SKM-1 (cell line): ENCODE results near the gene PCCA.
"Not testable (repeated sequence)": the region's sequence is repeated elsewhere in the genome, so short reads cannot be mapped to it uniquely, and the experiment has no call there.

Experiments
- DNase-seq: peaks from one replicate; lab custom pipeline; 2025; ENCODE audit not compliant: unreplicated experiment; lab: John Stamatoyannopoulos, UW

PCCA gene, protein sequence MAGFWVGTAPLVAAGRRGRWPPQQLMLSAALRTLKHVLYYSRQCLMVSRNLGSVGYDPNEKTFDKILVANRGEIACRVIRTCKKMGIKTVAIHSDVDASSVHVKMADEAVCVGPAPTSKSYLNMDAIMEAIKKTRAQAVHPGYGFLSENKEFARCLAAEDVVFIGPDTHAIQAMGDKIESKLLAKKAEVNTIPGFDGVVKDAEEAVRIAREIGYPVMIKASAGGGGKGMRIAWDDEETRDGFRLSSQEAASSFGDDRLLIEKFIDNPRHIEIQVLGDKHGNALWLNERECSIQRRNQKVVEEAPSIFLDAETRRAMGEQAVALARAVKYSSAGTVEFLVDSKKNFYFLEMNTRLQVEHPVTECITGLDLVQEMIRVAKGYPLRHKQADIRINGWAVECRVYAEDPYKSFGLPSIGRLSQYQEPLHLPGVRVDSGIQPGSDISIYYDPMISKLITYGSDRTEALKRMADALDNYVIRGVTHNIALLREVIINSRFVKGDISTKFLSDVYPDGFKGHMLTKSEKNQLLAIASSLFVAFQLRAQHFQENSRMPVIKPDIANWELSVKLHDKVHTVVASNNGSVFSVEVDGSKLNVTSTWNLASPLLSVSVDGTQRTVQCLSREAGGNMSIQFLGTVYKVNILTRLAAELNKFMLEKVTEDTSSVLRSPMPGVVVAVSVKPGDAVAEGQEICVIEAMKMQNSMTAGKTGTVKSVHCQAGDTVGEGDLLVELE

DNA sequence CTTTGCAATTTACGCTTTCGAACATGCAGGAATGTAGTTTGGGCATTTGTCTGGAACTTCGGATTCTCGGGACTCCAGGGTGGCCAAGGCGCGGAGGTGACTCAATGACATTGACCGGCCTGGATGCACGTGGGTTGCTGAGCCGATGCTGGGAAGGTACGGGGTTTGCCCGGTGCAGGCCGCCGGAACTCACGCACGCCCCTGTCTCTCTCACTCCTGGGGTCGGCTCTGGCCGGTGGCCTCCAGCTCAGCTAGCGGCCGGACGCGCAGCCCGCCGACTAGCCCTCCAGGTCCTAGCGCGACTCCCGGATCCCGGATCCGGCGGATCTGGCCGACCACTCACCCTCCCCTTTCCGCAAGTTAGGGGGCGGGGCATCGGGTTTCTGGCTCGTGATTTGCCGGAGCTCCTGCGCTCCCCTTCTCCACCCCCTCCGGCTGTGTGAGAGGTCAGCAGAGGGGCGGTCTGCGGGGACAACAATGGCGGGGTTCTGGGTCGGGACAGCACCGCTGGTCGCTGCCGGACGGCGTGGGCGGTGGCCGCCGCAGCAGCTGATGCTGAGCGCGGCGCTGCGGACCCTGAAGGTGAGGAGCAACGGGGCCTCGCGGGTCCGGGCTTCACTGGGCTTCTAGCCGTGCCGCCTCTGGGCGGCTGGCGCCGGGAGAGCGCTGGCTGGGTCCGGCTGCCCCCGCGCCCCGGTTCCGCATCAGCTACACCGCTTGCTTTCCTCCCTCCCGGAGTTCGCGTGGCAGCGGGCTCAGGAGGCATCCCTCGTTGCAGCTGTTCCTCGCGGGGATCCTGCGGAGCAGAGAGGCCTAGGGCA lies at the start of gene PCCA:
Gene PCCA (plus strand): TSS at position 450 of the 821 bp plus-strand sequence. CDS start 28 bp downstream, at position 478.
- peak; percentile 73 for DNase-seq

DNA sequence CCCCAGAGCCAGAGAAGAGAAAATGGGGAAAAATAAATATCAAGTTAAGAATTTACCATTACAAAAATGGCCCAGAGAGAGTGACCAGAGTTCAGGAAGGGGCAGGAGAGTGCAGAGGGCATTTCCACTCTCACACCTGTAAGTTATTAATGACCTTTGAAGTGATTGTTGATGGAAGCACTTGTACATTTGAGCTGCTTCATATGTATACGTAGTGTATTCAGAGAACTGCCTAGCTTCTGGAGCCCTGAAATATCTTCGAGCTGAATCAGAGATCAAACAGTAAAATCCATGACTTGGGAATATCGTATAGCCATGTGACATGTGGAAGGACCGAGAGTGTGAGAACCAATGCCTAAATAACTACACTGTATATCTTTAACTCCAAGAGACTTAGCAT lies 49.2 kb upstream of the PCCA start:
- no peak for DNase-seq

DNA sequence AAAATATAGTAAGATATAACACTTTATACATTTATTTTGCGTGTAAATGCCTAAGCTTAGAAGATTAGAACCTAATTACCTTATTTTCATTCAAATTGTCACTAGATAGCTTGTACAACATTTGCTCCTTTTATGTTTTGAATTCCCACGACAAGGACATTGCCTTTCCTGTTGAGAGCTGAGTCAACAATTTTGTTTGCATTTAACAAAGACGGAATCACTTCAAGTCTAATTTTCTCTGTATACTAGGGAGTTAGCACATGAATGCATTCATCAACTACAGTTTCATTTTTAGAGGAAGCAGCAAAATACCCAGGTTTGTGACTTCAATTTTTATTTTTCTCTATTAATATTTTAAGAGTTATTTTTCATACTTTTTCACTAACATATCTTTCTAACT lies 48.7 kb upstream of the PCCA start:
- DNase-seq: no peak

DNA sequence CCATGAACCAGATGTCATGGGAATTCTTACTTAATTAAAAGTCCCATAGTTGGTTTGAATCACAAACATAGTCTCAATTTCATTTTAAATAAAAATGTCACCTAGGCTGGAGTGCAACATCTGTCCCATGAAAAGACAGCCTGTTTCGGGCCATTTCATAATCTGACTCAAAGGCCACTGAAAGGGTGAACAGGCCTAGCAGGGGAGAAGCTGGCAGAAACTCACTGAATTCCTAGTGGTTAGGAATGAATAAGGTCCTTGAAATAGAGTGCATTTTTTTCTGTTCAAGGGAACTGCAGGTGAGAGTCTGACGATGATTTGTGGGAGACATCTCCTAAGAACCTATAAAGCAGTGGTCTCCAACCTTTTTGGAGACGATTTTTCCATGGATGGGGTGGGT lies 44.0 kb upstream of the PCCA start:
- DNase-seq: no peak

DNA sequence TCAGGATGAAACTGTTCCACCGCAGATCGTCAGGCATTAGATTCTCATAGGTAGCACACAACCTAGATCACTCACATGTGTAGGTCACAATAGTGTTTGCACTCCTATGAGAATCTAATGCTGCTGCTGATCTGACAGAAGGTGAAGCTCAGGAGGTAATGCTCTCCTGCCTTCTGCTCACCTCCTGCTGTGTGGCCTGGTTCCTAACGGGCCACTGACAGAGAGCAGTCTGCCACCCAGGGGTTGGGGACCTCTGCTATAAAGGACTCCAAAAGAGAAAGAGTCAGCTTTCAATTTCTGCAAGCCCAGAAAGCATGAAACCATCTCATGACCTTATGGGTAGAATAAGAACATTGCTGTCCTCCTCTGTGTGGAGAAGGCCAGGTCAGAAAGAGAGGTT lies 43.5 kb upstream of the PCCA start:
- no peak for DNase-seq

DNA sequence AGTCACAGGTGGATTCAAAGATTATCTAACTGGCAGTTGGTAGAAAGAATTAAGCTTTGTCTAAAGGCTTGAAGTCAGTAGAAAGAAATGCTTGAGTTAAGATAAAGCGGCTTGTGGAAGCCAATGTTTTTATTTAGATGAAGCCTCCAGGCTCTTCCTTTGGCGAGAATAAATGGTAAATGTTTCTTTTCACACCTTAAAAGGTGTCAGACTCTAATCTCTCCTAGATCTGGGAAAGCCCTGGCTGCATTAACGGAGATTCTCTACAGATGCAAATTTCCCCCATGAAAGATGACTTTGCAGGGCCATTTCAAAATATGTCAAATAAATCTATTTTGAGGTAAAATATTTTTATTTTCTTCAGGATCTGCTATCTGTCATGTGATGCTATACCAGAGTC lies 37.8 kb upstream of the PCCA start:
- DNase-seq: no peak

DNA sequence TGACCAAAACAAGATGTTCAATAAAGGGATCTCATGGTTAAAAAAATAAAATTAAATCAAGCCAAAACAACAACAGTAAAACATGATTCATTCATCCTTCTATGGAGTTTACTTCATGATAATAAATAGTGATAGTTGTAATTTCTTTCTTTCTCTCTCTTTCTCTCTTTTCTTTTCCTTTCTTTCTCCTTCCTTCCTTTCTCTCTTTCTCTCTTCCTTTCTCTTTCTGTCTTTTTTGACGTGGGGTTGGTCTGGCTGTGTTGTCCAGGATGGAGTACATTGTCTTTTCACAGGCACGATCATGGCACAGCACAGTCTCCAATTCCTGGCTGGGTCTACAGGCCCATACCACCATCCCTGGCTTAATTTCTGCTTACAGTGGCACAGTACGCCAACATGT lies 29.1 kb upstream of the PCCA start:
- no peak for DNase-seq

DNA sequence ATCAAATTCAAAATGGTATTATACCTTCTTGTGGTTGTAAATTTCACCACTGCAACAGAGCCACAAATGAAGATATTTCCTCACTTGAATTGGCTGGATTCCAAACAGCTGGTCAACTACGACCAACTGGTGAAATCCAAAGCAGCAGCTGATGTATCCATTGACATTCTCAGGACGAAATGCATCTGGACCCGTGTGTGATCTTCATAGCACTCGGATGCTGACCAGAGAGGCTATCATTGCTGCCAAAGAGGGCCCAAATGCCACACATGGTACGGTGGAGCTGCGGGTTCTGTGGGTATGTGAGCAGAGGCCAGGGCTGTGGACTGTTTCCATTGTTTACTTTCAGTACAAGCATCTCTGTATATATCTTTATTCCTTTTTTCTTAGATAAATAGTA lies 25.6 kb upstream of the PCCA start:
- no peak for DNase-seq

DNA sequence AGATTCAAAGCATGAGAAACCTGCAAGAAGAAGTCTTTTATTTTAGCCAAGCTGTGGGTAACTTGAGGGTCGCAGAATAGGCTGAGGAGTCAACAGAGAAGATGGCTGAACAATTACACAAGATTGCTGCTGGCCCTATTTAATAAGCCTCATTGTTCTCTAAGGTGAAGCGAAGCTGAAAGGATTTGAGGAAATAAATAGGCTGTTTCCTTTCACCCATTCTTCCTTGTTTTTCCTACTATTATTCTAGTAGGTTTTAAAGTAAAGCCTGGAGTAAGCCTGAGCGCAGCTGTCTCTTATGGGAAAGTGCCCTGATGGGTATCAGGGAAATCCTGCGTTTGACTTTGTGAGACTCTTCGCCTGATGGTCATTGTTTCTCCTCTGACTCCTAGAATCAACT lies 25.0 kb upstream of the PCCA start:
- no peak for DNase-seq

DNA sequence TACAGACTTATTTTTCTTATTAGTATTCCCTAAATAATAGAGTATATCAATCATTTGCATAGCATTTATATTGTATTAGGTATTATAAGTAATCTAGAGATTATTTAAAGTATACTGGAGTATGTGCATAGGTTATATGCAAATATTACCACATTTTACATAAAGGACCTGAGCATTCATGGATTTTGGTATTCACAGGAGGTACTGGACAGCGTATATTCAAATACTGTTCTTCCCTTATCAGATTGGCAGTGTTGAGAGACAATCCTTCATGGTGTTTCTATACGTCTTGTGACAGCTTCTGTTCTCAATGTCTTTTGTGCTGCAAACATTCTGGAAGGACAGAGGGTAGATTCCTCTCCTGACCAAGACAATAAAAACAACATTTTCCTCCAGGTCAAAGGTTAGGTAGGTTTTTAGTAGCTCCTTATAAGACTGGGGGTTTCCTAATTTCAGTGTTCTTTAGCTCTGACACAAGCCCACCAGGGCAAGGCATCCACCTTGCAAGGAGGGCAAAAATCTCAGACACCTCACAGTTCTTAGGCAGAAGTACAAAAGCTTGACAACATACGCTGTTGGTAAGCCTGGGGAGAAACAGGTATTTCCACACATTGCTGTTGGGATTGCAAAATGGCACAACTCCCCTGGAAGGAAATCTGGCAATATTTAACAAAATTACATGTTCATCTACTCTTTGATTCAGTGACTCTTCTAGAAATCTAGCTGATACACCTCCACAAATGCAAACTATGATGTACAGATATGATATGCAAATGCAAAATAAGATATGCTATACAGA lies 20.6 kb upstream of the PCCA start:
- DNase-seq: no peak

DNA sequence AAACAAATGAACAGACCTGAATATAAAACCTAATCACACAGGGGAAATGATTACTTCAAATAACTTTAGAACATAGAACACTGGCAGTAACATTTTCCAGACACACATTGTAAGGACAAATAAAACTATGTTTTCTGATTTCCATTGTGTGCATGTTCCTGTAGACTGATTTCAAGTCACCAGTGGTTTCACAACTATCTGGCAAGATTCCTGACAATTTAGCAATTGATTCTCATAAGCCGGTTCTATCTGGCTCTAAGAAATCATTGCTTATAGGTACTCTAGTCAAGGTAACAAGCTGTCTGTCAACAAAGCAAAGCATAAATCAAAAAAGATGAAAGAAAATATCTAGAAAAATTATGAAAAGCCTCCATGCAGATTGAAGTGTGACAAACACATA lies 19.6 kb upstream of the PCCA start:
- DNase-seq: no peak

DNA sequence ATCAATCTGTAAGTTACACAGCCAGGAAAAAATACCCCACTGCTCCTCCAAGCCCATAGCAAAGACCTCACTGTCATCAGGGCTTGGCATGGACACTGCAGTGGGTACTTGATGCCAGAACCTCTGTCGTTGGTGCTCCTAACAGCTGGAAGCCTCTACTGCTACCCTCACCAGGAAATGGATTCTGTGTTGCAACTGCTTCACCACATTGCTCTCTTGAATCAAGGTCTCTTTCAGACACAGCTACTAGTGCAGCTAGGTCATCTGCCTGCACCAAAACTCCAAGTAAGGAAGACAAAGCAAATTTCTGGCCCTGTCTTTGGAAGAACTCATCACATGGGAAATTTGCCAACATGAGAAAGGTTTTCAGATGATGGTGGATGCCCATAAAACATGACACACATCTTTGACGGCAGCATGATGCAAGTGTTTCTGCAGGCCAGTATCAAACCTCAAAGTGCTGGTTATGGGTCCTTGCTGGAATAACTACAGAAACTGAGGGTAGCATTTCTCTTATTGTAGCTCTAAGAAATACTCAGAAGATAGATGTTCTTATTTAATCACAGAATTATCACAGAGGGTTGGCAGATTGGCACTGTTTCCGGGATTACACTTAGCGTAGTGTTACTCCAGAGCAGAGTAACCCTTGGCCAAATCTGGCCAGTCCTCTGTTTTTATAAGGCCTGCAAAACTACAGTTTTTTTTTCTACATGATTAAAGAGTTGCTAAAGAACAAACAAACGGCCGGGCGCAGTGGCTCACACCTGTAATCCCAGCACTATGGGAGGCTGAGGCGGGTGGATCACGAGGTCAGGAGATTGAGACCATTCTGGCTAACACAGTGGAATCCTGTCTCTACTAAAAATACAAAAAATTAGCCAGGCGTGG lies 12.9 kb upstream of the PCCA start:
- no peak for DNase-seq

DNA sequence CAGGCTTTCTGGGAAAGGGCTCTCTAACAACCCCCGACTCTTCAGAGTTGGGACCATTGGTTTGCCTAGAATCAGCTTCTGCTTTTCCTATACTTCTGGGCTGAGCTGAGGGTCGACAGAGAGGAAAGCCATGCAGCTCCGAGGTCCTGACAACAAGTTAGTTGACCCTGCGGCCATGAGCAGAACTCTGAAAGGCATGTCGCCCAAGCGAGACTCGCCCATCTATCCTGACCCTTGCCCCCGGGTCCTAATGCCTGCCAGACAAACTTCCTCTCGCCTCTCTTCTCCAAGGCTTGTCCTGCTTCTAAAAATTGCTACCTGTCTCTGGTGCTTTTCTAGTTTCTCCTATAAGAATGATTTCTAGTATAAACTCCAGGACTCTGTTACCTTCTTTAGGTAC lies 9.9 kb upstream of the PCCA start:
- DNase-seq: not testable (repeated sequence)

DNA sequence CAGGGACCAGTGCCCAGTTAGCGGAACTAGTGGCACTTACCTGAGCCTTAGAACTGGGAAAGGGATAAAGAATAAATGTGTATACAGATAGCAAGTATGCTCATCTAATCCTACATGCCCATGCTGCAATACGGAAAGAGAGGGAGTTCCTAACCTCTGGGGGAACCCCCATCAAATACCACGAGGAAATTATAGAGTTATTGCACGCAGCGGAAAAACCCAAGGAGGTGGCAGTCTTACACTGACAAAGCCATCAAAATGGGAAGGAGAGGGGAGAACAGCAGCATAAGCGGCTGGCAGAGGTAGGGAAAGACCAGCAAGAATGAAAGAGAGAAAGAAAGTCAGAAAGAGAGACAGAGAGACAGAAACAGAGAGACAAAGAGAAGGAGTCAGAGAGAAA lies 5.5 kb upstream of the PCCA start:
- not testable (repeated sequence) for DNase-seq

DNA sequence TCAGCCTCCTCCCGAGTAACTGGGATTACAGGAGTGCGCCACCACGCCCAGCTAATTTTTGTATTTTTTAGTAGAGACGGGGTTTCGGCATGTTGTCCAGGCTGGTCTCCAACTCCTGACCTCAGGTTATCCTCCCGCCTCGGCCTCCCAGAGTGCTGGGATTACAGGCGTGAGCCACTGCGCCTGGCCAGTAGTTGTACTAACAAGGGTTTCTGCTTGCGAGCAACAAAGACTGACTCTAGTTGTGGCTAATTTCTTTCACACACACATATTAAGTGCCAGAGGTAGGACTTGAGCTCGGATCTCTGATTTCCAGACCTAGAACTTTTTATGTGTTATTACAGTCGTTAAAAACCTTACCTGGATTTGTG lies 635 bp upstream of the PCCA start:
- no peak for DNase-seq

DNA sequence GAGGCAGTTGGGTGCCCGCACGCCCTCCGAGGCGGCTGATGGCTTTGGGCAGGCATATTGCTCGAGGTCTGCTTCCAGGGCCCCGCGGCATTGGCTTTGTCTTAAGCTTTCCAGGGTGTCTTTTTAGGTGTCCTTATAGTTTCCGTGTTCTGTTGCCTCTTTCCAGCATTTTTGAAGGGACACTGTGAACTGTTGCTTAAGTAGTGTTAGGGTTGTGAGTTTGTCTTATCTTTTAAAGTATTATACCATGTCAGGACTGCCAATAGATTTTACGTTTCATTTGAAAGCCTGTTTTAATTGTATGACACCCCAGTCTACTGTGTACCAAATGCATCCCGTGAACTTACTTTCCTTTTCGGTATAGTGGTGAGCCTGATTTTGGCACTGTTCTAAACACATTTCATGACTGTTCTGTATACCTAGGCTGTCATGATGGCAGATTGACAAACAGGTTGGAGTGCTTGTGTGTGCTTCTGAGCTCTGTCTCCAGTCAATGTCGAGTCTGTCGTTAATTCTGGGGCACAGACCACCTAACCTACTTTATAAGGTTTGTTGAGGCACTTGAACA lies 656 bp downstream of the PCCA start:
- DNase-seq: no peak

DNA sequence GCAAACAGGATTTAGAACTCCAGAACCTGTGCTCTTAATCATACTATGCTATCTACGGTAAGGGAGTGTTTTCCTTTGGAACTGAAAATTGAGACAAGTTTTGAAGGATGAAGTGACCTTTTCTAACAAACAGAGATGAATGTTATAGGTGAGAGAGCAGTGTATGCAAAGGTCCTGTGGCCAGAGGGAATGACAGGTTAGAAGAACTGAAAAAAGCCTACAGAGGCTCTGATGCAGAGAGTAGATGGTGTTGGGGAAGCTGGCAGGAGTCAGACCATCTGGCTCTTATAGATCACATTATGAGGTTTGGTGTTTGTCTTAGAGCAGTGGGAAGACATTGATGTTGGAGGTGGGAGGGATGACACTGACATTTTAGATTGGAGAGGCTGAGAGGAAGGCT lies 2.0 kb downstream of the PCCA start:
- DNase-seq: no peak

DNA sequence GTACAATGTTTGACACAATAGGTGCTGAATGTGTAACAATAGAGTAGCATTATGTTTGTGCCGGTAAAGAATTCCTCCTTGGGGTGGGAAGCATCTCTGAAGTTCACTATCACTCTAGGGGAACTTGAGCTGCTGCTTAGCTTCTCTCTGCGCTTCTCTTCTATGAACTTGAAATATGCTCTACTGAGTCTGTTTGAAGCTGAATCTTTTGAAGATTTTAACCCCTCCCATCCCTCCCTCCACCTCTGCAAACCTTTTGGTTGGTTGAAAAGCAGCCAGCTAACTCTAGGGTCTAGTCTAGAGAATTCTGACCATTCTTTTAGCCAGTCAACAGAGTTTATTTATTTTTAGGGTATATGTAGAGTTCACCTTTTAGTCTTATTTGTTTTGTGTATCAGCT lies 2.5 kb downstream of the PCCA start:
- DNase-seq: no peak

DNA sequence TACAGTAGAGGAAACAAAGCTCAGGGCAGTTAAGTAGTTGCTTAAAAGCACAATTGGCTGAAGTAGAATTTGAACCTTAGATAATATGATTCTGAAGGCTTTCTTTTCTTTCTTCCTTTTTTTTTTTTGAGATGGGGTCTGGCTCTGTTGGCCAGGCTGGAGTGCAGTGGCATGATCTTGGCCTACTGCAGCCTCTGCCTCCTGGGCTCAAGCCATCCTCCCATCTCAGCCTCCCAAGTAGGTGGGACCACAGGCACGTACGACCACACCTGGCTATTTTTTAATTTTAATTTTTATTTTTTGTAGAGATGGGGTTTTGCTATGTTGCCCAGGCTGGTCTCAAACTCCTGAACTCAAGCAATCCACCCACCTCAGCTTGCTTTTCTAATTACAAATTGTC lies 3.4 kb downstream of the PCCA start:
- DNase-seq: not testable (repeated sequence)

DNA sequence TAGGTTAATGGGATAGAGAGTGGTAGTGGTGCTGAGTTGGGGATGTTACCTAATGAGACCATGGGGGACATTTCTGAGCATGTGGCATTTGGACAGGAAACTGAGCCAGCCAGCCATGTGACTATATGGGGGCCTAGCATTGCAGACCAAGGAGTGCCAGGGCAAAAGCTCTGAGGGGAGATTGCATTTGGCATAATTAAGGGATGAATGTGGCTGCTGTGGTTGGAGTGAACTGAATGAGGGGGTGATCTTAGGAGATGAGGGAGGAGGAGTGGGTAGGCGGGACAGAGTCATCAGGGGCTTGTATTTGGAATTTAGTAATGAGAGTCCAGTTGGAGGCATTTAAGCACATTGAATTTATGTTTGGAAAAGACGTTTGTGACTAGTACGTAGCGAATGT lies 6.6 kb downstream of the PCCA start:
- no peak for DNase-seq
